Measurements from ENCODE around the gene KLHDC3.

- TF ChIP-seq TAF1 (IDR thresholded peaks at IDR 0.05; ENCODE audit: borderline replicate concordance, low read depth, low read length) (no peak), POLR2A (IDR thresholded peaks at IDR 0.05; ENCODE audit: low read depth, low read length) (no peak)
Observed at GRCh38 chr6:43047998-43048397, 33.9 kb downstream of the KLHDC3 start.
